GM12801 (cell line): ENCODE data around the gene ZNF652.

Experiments used
- TF ChIP-seq, protein P1 (sequence below): IDR thresholded peaks from one replicate; pipeline ENCODE4 v1.5.1; 2011; ENCODE audit warnings: control low read depth; ENCODE audit not compliant: insufficient read length; ENCODE audit errors: extremely low read depth

The ZNF652 gene

GRCh38 chr17:49260011-49260816, 101.8 kb downstream of the ZNF652 start:
- TF ChIP-seq, protein P1, sequence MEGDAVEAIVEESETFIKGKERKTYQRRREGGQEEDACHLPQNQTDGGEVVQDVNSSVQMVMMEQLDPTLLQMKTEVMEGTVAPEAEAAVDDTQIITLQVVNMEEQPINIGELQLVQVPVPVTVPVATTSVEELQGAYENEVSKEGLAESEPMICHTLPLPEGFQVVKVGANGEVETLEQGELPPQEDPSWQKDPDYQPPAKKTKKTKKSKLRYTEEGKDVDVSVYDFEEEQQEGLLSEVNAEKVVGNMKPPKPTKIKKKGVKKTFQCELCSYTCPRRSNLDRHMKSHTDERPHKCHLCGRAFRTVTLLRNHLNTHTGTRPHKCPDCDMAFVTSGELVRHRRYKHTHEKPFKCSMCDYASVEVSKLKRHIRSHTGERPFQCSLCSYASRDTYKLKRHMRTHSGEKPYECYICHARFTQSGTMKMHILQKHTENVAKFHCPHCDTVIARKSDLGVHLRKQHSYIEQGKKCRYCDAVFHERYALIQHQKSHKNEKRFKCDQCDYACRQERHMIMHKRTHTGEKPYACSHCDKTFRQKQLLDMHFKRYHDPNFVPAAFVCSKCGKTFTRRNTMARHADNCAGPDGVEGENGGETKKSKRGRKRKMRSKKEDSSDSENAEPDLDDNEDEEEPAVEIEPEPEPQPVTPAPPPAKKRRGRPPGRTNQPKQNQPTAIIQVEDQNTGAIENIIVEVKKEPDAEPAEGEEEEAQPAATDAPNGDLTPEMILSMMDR = no peak

- TF ChIP-seq, protein P1 = no peak
Measured at GRCh38 chr17:49259663-49260010, 102.4 kb downstream of the ZNF652 start.

- TF ChIP-seq, protein P1 = no peak
Measured at GRCh38 chr17:49258394-49258793, 103.7 kb downstream of the ZNF652 start.

DNA sequence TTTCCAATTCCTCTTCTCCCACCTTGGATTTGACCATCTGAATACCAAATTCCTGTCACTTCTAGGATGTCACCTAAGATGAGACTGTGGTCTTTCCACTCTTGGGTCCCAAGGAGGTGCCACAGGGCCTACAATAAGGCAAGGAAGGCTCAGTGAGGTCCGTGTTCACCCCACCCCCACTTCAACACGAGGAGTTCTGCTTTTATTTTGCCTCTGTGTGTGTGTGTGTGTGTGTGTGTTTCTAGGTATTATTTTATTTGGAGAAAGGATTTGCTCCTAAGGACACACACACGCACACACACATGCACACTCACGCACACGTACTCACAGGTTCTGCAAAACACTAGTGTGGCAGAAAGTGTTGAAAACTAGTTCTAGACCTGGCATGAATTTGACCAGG, 106.9 kb downstream of the ZNF652 start:
- TF ChIP-seq, protein P1 = no peak

GRCh38 chr17:49254066-49254465, 108.0 kb downstream of the ZNF652 start:
- TF ChIP-seq, protein P1 = no peak

DNA sequence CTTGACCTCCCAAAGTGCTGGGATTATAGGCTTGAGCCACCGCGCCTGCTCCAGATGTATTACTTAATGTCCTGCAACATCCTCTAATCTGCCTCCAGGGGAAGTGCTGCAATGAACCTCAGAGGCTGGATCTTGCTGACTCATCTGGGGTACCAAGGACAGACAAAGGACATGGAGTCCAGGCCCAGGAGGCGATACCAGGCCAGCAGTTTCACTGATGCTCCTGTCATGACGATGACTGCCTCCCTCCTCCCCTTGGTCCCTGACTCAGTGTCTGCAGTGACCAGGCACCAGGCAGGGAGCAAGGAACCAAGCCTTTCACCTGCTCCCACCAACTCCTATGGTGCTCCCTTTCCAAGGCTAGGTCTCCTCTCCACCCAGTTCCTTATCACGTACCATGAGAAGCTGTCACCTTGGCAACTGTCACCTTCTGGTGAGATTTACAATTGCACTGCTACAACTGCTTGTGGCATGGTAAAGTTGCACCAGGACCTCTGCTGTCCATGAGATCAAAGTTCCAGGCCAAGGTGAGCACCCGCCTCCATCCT, 109.8 kb downstream of the ZNF652 start:
- TF ChIP-seq, protein P1 = no peak

GRCh38 chr17:49249890-49250522, 112.0 kb downstream of the ZNF652 start:
- TF ChIP-seq, protein P1 = no peak
